Activated T-cell treated with anti-CD3 and anti-CD28 coated beads, Interleukin-2, amount 50 U/mL, for 24 hours (primary cell): ENCODE data around the gene DQX1.
"Not testable (repeated sequence)": the region's sequence is repeated elsewhere in the genome, so short reads cannot be mapped to it uniquely, and the experiment has no call there.

Experiments used
- DNase-seq: peaks from one replicate; pipeline ENCODE4 v3.0.0-alpha.2; 2020
- H3K27ac Mint-ChIP-seq: 2 replicates; pipeline ENCODE4 v1.8.0; 2020; ENCODE audit warnings: mild to moderate bottlenecking, mixed read lengths
- H3K27me3 Mint-ChIP-seq: 2 replicates; pipeline ENCODE4 v1.8.0; 2020; ENCODE audit warnings: mixed read lengths
- H3K36me3 Mint-ChIP-seq: 2 replicates; pipeline ENCODE4 v1.8.0; 2020; ENCODE audit warnings: low read depth, mixed read lengths
- H3K4me1 Mint-ChIP-seq: 2 replicates; pipeline ENCODE4 v1.8.0; 2020; ENCODE audit warnings: low read depth, mixed read lengths
- H3K4me3 Mint-ChIP-seq: 2 replicates; pipeline ENCODE4 v1.8.0; 2020; ENCODE audit warnings: mild to moderate bottlenecking, moderate library complexity, mixed read lengths
- H3K9me3 Mint-ChIP-seq: 2 replicates; pipeline ENCODE4 v1.8.0; 2020; ENCODE audit warnings: mixed read lengths

The DQX1 gene, protein sequence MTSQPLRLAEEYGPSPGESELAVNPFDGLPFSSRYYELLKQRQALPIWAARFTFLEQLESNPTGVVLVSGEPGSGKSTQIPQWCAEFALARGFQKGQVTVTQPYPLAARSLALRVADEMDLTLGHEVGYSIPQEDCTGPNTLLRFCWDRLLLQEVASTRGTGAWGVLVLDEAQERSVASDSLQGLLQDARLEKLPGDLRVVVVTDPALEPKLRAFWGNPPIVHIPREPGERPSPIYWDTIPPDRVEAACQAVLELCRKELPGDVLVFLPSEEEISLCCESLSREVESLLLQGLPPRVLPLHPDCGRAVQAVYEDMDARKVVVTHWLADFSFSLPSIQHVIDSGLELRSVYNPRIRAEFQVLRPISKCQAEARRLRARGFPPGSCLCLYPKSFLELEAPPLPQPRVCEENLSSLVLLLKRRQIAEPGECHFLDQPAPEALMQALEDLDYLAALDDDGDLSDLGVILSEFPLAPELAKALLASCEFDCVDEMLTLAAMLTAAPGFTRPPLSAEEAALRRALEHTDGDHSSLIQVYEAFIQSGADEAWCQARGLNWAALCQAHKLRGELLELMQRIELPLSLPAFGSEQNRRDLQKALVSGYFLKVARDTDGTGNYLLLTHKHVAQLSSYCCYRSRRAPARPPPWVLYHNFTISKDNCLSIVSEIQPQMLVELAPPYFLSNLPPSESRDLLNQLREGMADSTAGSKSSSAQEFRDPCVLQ

DNA sequence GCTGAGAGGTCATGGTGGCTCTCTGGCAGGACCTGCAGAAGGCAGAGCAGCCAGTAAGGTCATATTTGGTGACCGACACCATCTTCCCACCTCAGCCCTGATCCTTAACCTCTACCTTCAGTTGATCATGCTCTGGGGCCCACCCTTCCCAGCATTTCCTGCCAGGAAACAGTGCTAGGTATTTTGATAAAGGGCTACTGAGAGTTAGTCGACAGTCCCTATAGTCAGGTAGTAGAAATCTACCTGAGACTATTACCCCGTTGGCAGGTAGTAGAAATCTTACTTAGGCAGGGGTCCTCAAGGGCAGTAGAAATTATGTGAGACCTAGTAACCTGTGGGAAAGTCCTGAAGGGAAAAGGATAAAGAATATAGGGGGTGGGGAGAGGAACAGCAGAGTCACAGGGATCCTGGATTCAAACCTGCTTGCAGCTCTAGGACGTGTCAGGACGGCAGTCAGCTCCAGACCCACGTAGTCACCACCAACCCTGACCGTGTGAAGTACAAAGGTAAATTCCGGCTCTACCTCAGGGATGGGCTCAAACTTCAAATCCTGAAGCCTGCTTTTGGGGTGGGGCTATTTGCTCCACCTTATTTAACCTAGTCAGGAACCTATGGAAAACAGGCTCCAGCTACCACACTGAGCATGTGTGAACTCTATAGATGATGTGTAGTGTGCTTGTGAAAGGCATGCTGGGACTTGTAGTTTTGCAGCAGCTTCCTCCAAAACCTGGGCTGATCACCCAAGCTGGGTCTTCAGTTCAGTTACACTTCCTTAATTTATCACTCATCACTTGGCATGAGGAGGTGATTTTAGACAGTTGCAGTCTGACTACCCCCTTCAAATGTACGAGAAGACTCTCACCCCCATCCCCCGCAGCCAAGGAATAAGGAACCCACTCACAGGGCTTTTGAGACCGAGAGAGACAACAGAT is at the start of gene DQX1:
Gene DQX1, minus strand, starts transcription at position 515 of the 932 bp plus-strand sequence. Its CDS starts 502 bp downstream, at position 13.
- Mint-ChIP-seq H3K9me3 (no peaks in the 10 kb centered on the region), H3K36me3 (peaks cover 53% of the 10 kb centered on the region), H3K27ac (peak within 1 kb of the TSS; percentile 38), H3K27me3 (no peaks in the 10 kb centered on the region), H3K4me3 (peak within 1 kb of the TSS; percentile 47), H3K4me1 (peaks cover 27% of the 10 kb centered on the region)
- DNase-seq = no peak

DNA sequence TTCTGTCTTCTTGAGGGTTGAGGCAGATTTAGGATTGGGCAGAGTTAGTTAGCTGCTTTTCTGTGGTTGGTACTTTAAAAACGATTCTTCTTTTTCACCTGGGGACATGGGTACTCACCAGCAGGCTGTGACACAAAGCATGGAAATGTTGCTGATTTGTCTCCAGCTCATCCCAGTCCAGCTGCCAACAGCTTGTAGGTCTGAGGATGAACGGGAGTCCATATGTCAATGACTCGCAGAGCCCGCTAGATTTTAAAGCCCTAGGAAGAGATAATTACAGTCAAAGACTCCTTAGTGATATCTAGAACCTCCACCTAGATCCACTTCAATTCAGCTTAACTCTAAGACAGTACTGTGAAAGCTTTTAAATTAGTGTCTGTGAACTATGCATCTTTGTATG is 49.3 kb upstream of the DQX1 start:
- no peak overlapping the region for H3K4me3 Mint-ChIP-seq
- no peak overlapping the region for H3K27ac Mint-ChIP-seq
- peaks cover 27% of the 10 kb centered on the region for H3K4me1 Mint-ChIP-seq
- no peaks in the 10 kb centered on the region for H3K36me3 Mint-ChIP-seq
- no peak for DNase-seq
- no peaks in the 10 kb centered on the region for H3K9me3 Mint-ChIP-seq
- H3K27me3 Mint-ChIP-seq = no peaks in the 10 kb centered on the region

DNA sequence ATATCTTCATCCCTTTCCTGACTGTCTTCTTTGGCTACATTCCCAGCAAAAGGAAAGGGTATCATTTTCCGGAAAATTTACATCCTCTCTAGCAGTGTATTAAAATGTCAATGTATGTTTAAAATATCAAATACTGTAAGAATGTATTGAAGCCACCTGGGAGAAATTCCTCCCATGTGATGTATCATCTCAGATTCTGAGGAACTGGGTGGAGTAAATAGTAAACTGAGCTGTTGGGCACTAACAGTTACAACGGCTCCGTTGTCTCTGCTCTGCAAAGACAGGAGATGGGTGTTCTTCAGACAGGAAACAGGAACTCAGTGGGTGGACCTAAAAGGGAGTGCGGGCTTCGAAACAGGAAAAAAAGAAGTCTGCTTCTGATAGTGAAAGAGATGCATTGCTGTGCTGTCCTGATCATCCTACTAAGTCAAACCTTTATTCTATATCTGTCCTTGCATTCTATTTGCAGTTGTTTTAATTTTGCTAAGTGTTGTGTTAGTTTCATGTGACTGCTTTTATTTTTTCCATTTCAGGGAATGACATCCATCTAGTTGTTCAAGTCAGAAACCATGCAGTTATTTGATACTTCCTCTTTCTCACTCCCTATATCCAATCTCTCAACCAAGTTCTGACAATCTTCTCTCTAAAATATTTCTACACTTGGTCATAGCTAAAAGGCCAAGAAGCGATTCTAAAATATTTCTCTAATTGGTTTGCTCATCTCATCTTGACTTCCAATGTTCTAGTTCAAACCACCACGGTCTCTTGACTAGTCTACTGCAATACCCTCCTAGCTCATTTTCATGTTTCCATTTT is 47.9 kb upstream of the DQX1 start:
- no peaks in the 10 kb centered on the region for H3K36me3 Mint-ChIP-seq
- H3K4me3 Mint-ChIP-seq = peak overlapping the region; percentile 42
- H3K27me3 Mint-ChIP-seq = no peaks in the 10 kb centered on the region
- no peak for DNase-seq
- H3K9me3 Mint-ChIP-seq = no peaks in the 10 kb centered on the region
- H3K27ac Mint-ChIP-seq = peak overlapping the region; percentile 78
- H3K4me1 Mint-ChIP-seq = peaks cover 33% of the 10 kb centered on the region

DNA sequence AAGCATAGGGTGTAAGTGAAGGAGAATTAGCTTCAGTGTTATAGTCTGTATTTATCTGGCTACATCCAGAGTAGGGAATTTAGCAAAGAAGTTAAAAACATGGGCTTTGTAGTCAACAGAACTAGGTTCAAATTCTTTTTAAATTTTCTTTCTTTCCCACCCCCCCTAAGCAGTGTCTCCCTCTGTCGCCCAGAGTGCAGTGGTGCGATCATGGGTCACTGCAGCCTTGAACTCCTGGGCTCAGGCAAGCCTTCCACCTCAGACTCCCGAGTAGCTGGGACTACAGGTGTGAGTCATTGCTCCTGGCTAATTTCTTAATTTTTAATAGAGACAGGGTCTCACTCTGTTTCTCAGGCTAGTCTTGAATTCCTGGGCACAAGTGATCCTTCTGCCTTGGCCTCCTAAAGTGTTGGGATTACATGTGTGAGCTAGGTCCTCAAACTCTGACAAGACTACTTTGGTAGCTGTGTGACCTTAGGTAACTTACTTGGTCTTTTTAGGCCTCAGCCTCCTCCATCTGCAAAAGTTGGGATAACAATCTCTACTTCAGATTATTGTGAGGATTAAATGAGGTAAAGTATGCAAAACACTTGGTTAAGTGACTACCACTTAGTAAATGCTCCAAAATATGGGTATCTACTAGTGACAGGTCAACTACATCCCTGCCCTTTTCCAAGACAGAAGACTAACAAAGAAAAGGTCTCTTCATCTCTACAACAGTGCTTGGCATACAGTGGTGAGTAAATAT is 46.3 kb upstream of the DQX1 start:
- Mint-ChIP-seq H3K27me3 (no peaks in the 10 kb centered on the region), H3K4me1 (peaks cover 41% of the 10 kb centered on the region), H3K4me3 (no peak overlapping the region), H3K36me3 (no peaks in the 10 kb centered on the region), H3K9me3 (no peaks in the 10 kb centered on the region), H3K27ac (no peak overlapping the region)
- DNase-seq = no peak

DNA sequence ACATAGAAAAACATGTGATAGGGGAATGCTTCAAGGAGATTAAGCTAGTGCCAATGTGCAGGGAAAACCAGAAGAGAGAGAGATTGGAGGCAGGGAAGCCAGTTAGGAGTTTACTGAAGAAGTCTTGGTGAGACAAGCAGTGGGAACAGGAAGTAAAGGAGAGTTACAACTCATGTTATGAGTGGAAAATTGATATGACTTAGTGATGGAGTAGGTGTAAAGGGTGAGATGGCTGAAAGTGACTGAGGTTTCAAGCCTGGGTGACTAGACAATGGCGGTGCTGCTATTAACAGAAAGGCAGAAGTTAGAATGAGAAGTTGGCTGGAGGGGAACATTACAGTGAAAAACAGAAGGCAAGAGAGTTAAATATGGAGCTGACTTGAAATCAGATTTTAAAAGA is 45.0 kb upstream of the DQX1 start:
- peaks cover 46% of the 10 kb centered on the region for H3K4me1 Mint-ChIP-seq
- H3K27me3 Mint-ChIP-seq = no peaks in the 10 kb centered on the region
- no peak for DNase-seq
- no peak overlapping the region for H3K27ac Mint-ChIP-seq
- no peaks in the 10 kb centered on the region for H3K9me3 Mint-ChIP-seq
- H3K4me3 Mint-ChIP-seq = no peak overlapping the region
- H3K36me3 Mint-ChIP-seq = no peaks in the 10 kb centered on the region

DNA sequence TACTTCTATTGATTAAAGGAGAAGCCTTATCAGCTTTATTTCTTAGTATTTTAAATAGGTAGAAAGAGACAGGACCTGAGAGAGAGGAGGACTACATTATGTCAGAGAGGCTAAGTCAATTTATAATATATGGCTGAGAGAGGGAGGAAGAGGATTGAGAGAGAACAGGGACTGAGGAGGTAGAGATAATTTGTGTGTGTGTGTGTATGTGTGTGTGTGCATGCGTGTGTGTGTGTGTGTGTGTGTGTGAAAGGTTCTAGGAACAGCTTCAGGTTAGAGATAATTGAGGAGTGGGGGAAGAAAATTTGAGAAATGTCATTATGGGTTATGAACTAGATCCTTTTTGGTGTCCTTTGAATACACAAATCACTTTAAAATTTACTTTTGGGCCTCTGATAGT is 43.7 kb upstream of the DQX1 start:
- Mint-ChIP-seq H3K4me3 (no peak overlapping the region), H3K9me3 (no peaks in the 10 kb centered on the region), H3K27me3 (no peaks in the 10 kb centered on the region), H3K4me1 (peaks cover 49% of the 10 kb centered on the region), H3K36me3 (no peaks in the 10 kb centered on the region), H3K27ac (no peak overlapping the region)
- DNase-seq = no peak

DNA sequence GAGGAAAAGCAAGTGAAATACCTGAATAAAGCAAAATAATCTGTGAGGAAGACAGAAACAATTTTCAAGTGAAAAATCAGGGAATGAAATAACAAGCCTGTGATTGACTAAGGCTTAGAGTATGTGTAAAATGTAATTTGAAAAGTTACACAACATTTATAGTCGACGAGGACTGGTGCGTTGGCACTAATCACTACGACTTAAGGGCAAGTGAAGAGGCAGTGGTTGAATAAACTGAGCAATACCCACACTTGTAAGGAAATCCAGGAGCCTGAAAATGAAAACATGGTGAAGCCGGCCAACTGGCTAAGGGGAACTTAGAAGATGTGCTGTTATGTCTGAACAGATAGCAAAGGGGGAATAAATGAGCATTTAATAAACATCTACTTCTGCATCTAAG is 41.9 kb upstream of the DQX1 start:
- no peak for DNase-seq
- Mint-ChIP-seq H3K9me3 (no peaks in the 10 kb centered on the region), H3K4me3 (no peak overlapping the region), H3K36me3 (no peaks in the 10 kb centered on the region), H3K27me3 (peaks cover 11% of the 10 kb centered on the region), H3K27ac (no peak overlapping the region), H3K4me1 (peaks cover 41% of the 10 kb centered on the region)

DNA sequence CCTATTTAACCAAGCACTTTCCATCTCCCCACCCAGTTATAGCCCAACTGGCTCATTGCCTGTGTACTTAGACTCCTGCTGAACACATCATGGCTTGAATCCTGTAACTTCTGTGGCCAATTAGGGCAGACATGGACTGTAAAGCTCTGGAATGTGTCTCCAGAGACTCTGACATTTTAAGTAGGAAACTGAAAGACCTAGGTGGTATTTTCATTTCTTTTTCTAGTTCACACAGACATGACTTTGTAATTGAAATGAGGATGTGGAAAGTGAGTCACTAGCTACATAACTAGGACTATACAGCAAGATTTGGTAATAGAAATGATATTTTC is 40.7 kb upstream of the DQX1 start:
- Mint-ChIP-seq H3K4me3 (peak overlapping the region; percentile 32), H3K36me3 (no peaks in the 10 kb centered on the region), H3K9me3 (no peaks in the 10 kb centered on the region), H3K27ac (peak overlapping the region; percentile 77), H3K27me3 (peaks cover 13% of the 10 kb centered on the region), H3K4me1 (peaks cover 39% of the 10 kb centered on the region)
- no peak for DNase-seq

DNA sequence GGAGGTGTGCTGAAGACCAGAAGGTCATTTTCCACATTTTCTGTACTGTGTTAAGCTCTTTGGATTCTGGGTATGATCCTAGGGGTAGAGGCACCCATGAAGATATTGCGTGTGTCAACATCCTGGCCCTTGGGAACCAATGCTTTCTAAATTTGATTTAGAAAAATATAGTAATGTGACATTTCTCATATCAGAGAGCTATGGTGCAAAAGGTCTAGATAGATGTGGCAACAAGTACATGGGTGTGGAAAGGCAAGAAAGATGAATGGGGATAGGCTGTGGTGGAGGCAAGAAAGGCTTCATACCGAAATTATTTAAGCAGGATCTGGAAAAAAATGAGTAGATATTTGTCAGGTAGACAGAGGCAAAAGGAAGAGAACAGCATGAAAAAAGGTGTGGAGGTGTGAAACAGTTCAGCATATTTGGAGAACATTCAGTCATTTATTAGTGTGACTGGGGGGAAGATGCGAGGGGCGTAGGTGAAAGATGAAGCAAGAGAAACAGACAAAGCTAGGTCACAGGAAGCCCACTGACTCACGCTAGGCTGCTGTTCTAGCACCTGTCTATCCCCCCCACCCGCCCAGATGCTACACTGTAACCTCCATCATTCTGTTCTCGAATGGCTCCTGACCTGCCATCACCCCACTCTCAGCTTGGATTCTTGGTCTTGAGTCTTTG is 40.2 kb upstream of the DQX1 start:
- peak overlapping the region; percentile 32 for H3K4me3 Mint-ChIP-seq
- H3K9me3 Mint-ChIP-seq = no peaks in the 10 kb centered on the region
- H3K4me1 Mint-ChIP-seq = peaks cover 39% of the 10 kb centered on the region
- H3K27me3 Mint-ChIP-seq = peaks cover 14% of the 10 kb centered on the region
- peak; percentile 39 for DNase-seq
- H3K36me3 Mint-ChIP-seq = no peaks in the 10 kb centered on the region
- H3K27ac Mint-ChIP-seq = peak overlapping the region; percentile 77

DNA sequence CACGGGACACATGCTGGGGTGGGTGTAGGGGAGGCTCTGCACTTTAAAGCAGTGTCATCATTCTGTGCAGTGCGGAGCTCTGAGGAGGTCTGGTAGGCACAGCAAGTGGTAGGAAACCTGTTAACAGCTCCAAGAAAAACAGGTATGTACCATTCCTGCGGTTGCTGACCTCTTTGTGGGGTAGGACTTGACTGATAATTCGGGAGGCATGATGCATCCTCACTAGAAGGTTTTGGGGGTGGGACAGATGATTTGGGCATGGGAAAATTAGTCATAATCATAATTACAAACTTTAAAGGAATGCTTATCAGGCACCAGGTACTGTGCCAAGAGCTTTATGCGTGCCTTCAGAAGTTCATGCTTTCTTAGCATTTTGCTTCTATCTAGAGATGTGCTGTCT is 38.2 kb upstream of the DQX1 start:
- H3K27ac Mint-ChIP-seq = no peak overlapping the region
- DNase-seq = no peak
- no peak overlapping the region for H3K4me3 Mint-ChIP-seq
- no peaks in the 10 kb centered on the region for H3K9me3 Mint-ChIP-seq
- no peaks in the 10 kb centered on the region for H3K36me3 Mint-ChIP-seq
- H3K4me1 Mint-ChIP-seq = peaks cover 39% of the 10 kb centered on the region
- peaks cover 24% of the 10 kb centered on the region for H3K27me3 Mint-ChIP-seq

DNA sequence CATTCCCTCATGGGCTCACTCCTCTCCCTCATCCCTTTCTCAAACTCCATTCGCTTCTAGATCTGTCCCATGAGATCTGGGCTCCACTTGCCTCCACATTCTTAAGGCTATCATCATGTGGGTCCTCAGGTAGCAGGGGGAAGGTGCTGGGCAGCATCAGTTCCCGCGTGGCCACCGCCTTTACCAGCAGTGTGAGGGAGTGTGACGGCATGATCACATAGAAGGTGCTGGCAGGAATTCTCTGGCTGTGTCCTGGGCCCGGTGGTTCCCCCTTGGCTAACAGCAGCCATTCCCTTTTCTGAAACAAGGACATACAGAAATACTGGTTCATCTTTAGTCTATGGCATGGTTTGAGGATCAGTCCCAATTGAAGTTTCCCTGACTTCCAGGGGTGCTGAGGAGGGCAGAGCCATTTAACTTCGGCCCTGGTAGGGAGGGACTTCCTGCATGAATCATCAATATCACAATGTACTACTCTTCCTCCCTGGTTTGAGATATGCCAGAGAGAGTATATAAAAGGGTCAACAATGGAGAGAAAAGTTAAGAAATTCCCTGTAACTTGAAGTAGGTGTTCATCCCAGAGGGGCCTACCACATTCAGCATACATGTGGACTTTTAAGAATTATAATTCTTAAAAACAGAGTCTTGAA is 36.2 kb upstream of the DQX1 start:
- Mint-ChIP-seq H3K4me1 (peaks cover 25% of the 10 kb centered on the region), H3K9me3 (no peaks in the 10 kb centered on the region), H3K27ac (no peak overlapping the region), H3K4me3 (no peak overlapping the region), H3K27me3 (peaks cover 24% of the 10 kb centered on the region), H3K36me3 (peaks cover 3% of the 10 kb centered on the region)
- no peak for DNase-seq

DNA sequence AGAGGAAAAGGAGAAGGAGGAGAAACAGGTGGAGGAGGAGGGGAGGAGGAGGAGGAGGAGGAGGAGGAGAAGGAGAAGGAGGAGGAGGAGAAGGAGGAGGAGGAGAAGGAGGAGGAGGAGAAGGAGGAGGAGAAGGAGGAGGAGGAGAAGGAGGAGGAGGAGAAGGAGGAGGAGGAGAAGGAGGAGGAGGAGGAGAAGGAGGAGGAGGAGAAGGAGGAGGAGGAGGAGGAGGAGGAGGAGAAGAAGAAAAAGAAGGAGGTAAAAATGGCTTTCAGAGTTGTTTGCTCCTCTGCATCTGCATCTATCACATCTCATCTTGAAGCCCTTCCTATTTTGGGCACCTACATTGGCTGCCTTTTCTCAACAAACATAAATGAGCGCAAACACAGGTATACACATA is 35.0 kb upstream of the DQX1 start:
- DNase-seq, H3K27ac Mint-ChIP-seq, H3K9me3 Mint-ChIP-seq, H3K4me3 Mint-ChIP-seq: not testable (repeated sequence)
- Mint-ChIP-seq H3K27me3 (peaks cover 24% of the 10 kb centered on the region), H3K4me1 (peaks cover 16% of the 10 kb centered on the region), H3K36me3 (peaks cover 15% of the 10 kb centered on the region)

DNA sequence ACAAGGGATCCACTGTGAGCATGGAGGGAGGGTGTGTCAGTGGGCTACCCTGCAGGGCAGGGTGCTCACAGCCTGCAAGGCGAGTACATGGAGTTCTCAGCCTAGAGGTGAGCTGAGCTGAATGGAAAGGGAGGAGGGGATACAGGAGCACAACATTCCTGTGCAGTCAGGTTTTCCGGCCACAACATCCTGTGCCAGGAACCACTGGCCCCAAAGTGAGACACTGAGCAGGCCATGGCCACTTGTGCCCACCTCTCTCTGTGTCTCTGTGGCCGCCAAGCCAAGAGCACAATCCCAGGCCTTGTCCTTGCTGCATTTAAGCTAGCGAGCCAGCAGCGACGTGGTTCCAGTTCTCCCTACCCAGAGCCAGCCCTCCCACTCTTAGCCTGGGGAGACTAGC is 34.6 kb upstream of the DQX1 start:
- no peak for DNase-seq
- peaks cover 15% of the 10 kb centered on the region for H3K4me1 Mint-ChIP-seq
- H3K9me3 Mint-ChIP-seq = no peaks in the 10 kb centered on the region
- peaks cover 24% of the 10 kb centered on the region for H3K27me3 Mint-ChIP-seq
- H3K36me3 Mint-ChIP-seq = peaks cover 17% of the 10 kb centered on the region
- no peak overlapping the region for H3K4me3 Mint-ChIP-seq
- no peak overlapping the region for H3K27ac Mint-ChIP-seq
